HepG2 (cell line): ENCODE results near the gene ABCB6. TPM values are rescaled to one million over a fixed set of nuclear protein-coding genes. Genes with fewer than 3 reads are reported as not detected.

Source experiments
- NFE2 ChIP-seq: sonication (generic); formaldehyde crosslinking; IDR thresholded peaks from 2 replicates; pipeline ENCODE4 v1.4.0; 2020; ENCODE audit warnings: missing genetic modification reagents
- SATB2 ChIP-seq: sonication (generic); formaldehyde crosslinking; IDR thresholded peaks from 2 replicates; pipeline ENCODE4 v1.5.0; 2020; ENCODE audit warnings: missing genetic modification reagents
- YEATS2 ChIP-seq: sonication (generic); formaldehyde crosslinking; IDR thresholded peaks from 2 replicates; pipeline ENCODE4 v1.4.0; 2020; ENCODE audit warnings: missing genetic modification reagents, borderline replicate concordance
- ZFP36L1 ChIP-seq: sonication (generic); formaldehyde crosslinking; IDR thresholded peaks from 2 replicates; pipeline ENCODE4 v1.8.0; 2022; ENCODE audit warnings: mild to moderate bottlenecking, missing genetic modification reagents, moderate library complexity
- ZFP41 ChIP-seq: sonication (generic); formaldehyde crosslinking; IDR thresholded peaks from 2 replicates; pipeline ENCODE4 v1.4.0; 2020; ENCODE audit warnings: mild to moderate bottlenecking, missing genetic modification reagents, borderline replicate concordance
- ZIK1 ChIP-seq: sonication (generic); formaldehyde crosslinking; IDR thresholded peaks from 2 replicates; pipeline ENCODE4 v1.5.0; 2020; ENCODE audit warnings: mild to moderate bottlenecking, low read depth, missing genetic modification reagents, borderline replicate concordance
- ZNF432 ChIP-seq: sonication (generic); formaldehyde crosslinking; IDR thresholded peaks from 2 replicates; pipeline ENCODE4 v1.5.0; 2020; ENCODE audit warnings: missing genetic modification reagents, mild to moderate bottlenecking, borderline replicate concordance
- ZNF749 ChIP-seq: sonication (generic); formaldehyde crosslinking; IDR thresholded peaks from 2 replicates; pipeline ENCODE4 v1.8.0; 2022; ENCODE audit warnings: mild to moderate bottlenecking, missing genetic modification reagents, moderate library complexity, borderline replicate concordance
- polyA plus RNA-seq, 8 experiments: library from polyadenylated mRNA; depleted of rRNA in 3 of 8; stranded (reverse) in 7 of 8; unstranded in 1 of 8; fragments of >200 nt; fragmentation: Illumina TruSeq in 4 of 8; extraction: Trizol in 4 of 8; gene quantifications; 2 replicates each; pipeline versions ENCODE4 v1.2.1 to v1.2.3, GENCODE V29; 2011 to 2016; ENCODE audit warnings: low read depth in 4 of 8, missing spikeins in 1 of 8, mixed read lengths in 1 of 8; ENCODE audit not compliant: insufficient read depth in 1 of 8
- total RNA-seq, 5 experiments: library from RNA; depleted of rRNA; stranded (reverse); fragments of >200 nt; fragmentation: Illumina TruSeq; extraction: Trizol; gene quantifications; 2 replicates each; pipeline ENCODE4 v1.2.3, GENCODE V29; 2016; ENCODE audit warnings: low read depth in 1 of 5
- TF ChIP-seq, protein P1 (sequence below): sonication (generic); formaldehyde crosslinking; IDR thresholded peaks from 2 replicates; pipeline ENCODE4 v1.4.0; 2020; ENCODE audit warnings: mild to moderate bottlenecking, missing genetic modification reagents
- TF ChIP-seq, protein P2 (sequence below): sonication (generic); formaldehyde crosslinking; IDR thresholded peaks from 2 replicates; pipeline ENCODE4 v1.5.1; 2020; ENCODE audit warnings: mild to moderate bottlenecking, moderate library complexity, missing genetic modification reagents
- TF ChIP-seq, protein P3 (sequence below): sonication (generic); formaldehyde crosslinking; IDR thresholded peaks from 2 replicates; pipeline ENCODE4 v1.4.0; 2020; ENCODE audit warnings: mild to moderate bottlenecking, missing genetic modification reagents
- TF ChIP-seq, protein P4 (sequence below): sonication (generic); formaldehyde crosslinking; IDR thresholded peaks from 2 replicates; pipeline ENCODE4 v1.4.0; 2020; ENCODE audit warnings: missing genetic modification reagents
- TF ChIP-seq, protein P5 (sequence below): sonication (generic); formaldehyde crosslinking; IDR thresholded peaks from 2 replicates; pipeline ENCODE4 v1.4.0; 2020; ENCODE audit warnings: missing genetic modification reagents

Gene ABCB6
- total and polyA plus RNA-seq, 2 of the 13 experiments (the other 11 are each of a cell fraction or from before 2014, with no cell fraction given): 91.1 to 137 TPM

DNA sequence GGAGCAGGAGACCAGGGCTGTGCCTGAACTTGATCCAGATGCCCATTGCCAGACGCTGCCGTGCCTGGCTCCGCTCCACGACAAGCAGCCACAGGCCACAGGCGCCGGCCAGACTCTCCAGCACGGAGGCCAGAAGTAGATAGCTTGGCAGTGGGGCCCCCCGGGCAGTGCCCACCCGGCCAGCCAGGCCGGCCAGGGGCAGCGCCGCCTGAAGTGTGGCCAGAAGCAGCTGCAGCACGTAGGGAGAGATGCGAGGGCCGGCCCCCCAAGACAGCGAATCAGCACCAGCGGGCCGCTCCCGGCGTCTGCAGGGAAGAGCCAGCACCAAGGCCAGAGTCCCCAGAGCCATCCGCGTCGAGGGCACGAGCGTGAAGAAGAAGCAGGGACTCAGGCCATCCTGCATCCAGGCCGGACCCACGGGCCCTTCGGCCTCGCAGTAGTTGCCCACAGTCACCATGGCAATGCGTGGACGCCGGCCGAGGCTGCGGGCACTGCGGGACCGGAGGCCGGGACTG is 484 bp downstream of the ABCB6 start (continued):
- TF ChIP-seq, protein P1, sequence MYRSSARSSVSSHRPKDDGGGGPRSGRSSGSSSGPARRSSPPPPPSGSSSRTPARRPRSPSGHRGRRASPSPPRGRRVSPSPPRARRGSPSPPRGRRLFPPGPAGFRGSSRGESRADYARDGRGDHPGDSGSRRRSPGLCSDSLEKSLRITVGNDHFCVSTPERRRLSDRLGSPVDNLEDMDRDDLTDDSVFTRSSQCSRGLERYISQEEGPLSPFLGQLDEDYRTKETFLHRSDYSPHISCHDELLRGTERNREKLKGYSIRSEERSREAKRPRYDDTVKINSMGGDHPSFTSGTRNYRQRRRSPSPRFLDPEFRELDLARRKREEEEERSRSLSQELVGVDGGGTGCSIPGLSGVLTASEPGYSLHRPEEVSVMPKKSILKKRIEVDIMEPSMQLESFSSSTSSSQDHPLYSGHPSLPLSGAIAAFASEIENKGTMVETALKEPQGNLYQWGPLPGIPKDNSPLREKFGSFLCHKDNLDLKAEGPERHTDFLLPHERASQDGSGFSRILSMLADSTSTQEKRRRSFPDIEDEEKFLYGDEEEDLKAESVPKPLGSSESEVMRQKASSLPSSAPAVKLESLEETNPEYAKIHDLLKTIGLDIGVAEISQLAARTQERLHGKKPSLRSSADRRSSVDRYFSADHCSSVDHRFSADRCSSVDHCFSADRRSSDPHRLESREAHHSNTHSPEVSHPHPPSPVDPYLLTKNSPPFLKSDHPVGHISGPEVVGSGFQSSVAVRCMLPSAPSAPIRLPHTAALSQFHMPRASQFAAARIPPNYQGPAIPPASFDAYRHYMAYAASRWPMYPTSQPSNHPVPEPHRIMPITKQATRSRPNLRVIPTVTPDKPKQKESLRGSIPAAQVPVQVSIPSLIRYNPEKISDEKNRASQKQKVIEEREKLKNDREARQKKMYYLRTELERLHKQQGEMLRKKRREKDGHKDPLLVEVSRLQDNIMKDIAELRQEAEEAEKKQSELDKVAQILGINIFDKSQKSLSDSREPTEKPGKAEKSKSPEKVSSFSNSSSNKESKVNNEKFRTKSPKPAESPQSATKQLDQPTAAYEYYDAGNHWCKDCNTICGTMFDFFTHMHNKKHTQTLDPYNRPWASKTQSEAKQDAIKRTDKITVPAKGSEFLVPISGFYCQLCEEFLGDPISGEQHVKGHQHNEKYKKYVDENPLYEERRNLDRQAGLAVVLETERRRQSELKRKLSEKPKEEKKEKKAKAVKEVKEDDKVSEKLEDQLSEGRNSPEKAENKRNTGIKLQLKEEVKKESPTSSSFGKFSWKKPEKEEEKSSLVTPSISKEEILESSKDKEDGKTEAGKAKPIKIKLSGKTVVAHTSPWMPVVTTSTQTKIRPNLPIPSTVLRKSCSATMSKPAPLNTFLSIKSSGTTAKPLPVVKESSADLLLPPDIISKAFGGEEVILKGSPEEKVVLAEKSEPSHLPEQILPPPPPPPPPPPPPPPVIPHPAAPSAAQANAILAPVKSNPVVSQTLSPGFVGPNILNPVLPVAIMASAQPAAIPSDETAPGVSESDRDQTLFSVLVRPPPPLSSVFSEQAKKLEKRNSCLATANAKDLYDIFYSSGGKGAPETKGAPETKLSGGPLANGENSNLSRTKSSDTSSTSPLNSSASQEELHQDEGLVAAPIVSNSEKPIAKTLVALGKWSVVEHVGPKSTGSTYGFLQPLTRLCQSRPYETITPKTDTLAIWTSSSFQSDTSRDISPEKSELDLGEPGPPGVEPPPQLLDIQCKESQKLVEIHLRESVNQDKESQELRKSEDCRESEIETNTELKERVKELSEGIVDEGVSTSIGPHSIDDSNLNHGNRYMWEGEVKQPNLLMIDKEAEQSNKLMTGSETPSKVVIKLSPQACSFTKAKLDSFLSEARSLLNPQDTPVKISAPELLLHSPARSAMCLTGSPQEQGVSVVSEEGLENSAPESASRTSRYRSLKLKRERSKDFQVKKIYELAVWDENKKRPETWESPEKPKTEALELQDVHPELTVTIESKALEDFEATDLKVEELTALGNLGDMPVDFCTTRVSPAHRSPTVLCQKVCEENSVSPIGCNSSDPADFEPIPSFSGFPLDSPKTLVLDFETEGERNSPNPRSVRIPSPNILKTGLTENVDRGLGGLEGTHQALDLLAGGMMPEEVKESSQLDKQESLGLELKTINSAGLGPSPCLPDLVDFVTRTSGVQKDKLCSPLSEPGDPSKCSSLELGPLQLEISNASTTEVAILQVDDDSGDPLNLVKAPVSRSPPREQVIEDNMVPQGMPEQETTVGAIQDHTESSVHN (CRISPR knock-in tag): no peak
- TF ChIP-seq SATB2 (CRISPR knock-in tag): no peak
- TF ChIP-seq ZFP41 (CRISPR knock-in tag): no peak; the same call in 1 of the 2 replicates
- TF ChIP-seq, protein P2, sequence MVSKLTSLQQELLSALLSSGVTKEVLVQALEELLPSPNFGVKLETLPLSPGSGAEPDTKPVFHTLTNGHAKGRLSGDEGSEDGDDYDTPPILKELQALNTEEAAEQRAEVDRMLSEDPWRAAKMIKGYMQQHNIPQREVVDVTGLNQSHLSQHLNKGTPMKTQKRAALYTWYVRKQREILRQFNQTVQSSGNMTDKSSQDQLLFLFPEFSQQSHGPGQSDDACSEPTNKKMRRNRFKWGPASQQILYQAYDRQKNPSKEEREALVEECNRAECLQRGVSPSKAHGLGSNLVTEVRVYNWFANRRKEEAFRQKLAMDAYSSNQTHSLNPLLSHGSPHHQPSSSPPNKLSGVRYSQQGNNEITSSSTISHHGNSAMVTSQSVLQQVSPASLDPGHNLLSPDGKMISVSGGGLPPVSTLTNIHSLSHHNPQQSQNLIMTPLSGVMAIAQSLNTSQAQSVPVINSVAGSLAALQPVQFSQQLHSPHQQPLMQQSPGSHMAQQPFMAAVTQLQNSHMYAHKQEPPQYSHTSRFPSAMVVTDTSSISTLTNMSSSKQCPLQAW (CRISPR knock-in tag): no peak
- TF ChIP-seq YEATS2 (CRISPR knock-in tag): no peak
- TF ChIP-seq NFE2 (CRISPR knock-in tag): no peak
- TF ChIP-seq, protein P3, sequence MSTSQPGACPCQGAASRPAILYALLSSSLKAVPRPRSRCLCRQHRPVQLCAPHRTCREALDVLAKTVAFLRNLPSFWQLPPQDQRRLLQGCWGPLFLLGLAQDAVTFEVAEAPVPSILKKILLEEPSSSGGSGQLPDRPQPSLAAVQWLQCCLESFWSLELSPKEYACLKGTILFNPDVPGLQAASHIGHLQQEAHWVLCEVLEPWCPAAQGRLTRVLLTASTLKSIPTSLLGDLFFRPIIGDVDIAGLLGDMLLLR (CRISPR knock-in tag): no peak
- no peak for TF ChIP-seq ZFP36L1 (CRISPR knock-in tag)
- peak; percentile 95; the same call in 1 of the 2 replicates for TF ChIP-seq ZNF432 (CRISPR knock-in tag)
- TF ChIP-seq, protein P4, sequence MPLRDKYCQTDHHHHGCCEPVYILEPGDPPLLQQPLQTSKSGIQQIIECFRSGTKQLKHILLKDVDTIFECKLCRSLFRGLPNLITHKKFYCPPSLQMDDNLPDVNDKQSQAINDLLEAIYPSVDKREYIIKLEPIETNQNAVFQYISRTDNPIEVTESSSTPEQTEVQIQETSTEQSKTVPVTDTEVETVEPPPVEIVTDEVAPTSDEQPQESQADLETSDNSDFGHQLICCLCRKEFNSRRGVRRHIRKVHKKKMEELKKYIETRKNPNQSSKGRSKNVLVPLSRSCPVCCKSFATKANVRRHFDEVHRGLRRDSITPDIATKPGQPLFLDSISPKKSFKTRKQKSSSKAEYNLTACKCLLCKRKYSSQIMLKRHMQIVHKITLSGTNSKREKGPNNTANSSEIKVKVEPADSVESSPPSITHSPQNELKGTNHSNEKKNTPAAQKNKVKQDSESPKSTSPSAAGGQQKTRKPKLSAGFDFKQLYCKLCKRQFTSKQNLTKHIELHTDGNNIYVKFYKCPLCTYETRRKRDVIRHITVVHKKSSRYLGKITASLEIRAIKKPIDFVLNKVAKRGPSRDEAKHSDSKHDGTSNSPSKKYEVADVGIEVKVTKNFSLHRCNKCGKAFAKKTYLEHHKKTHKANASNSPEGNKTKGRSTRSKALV (CRISPR knock-in tag): no peak
- TF ChIP-seq ZIK1 (CRISPR knock-in tag): no peak
- TF ChIP-seq ZNF749: no peak; the same call in 1 of the 2 replicates
- TF ChIP-seq, protein P5, sequence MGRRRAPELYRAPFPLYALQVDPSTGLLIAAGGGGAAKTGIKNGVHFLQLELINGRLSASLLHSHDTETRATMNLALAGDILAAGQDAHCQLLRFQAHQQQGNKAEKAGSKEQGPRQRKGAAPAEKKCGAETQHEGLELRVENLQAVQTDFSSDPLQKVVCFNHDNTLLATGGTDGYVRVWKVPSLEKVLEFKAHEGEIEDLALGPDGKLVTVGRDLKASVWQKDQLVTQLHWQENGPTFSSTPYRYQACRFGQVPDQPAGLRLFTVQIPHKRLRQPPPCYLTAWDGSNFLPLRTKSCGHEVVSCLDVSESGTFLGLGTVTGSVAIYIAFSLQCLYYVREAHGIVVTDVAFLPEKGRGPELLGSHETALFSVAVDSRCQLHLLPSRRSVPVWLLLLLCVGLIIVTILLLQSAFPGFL: no peak; the same call in 1 of the 2 replicates
